Right lobe of liver (tissue), 6 donors: ENCODE measurements around the gene EDDM3A. TPM values are rescaled to one million over a fixed set of nuclear protein-coding genes. Genes with fewer than 3 reads are reported as not detected.
"Not testable (repeated sequence)": the region's sequence is repeated elsewhere in the genome, so short reads cannot be mapped to it uniquely, and the experiment has no call there.

Experiments used
- ATAC-seq, 4 donors: fragments of 200-7000 bp; cut with Tn5 transposase; one replicate each; pipeline ENCODE4 v1.9.1; 2020; ENCODE audit warnings: mild to moderate bottlenecking in 4 of 4, moderate library complexity in 4 of 4
- DNase-seq, 3 donors: peaks; one replicate each; pipeline ENCODE4 v3.0.0-alpha.2; 2020
- H3K27ac ChIP-seq, 3 donors: fragments of 200-600 bp; one replicate each; pipeline ENCODE4 v1.8.0; 2022
- H3K27me3 ChIP-seq, 2 donors: fragments of 200-600 bp; one replicate each; pipeline ENCODE4 v1.8.0; 2022
- H3K36me3 ChIP-seq, 4 donors: fragments of 200-600 bp; sonication (generic) in 1 of 4; one replicate each; pipeline versions ENCODE4 v1.5.1 to v1.8.0; 2017 to 2022; ENCODE audit warnings: control low read depth in 1 of 4
- H3K4me1 ChIP-seq, 4 donors: fragments of 200-600 bp; sonication (generic) in 1 of 4; one replicate each; pipeline versions ENCODE4 v1.5.1 to v1.8.0; 2017 to 2022; ENCODE audit warnings: control low read depth in 1 of 4
- H3K4me3 ChIP-seq, 3 donors: fragments of 200-600 bp; one replicate each; pipeline ENCODE4 v1.8.0; 2022
- H3K9me3 ChIP-seq, 4 donors: fragments of 200-600 bp; sonication (generic) in 1 of 4; one replicate each; pipeline versions ENCODE4 v1.5.1 to v1.8.0; 2017 to 2022; ENCODE audit warnings: control low read depth in 1 of 4
- POLR2A ChIP-seq: fragments of 450-650 bp; IDR thresholded peaks from one replicate; pipeline ENCODE4 v1.6.1; 2017; ENCODE audit warnings: antibody characterized with exemption, mild to moderate bottlenecking
- WGBS: methylation state at CpG from one replicate; pipeline ENCODE4 v1.1.6; 2018; ENCODE audit warnings: low coverage, low lambda C conversion rate; ENCODE audit not compliant: insufficient coverage; ENCODE audit errors: missing lambda C conversion rate; 5-methylcytosine and 5-hydroxymethylcytosine counted together
- intact Hi-C, 2 donors: fragments of 100-400 bp; cut with DNase I; formaldehyde crosslinking; loops; one replicate each; pipeline versions ENCODE4 v1.11.2 to v1.14.1; 2022
- total RNA-seq, 6 experiments: library from RNA; depleted of rRNA in 2 of 6; stranded (reverse); fragments of >200 nt in 2 of 6; fragmentation: NEBNext Ultra II Directional in 3 of 6; extraction: Animal tissue kit (Norgen Biotek cat#: 25700) in 3 of 6; gene quantifications; one replicate each; pipeline versions ENCODE4 v1.1.0 to v1.2.4, GENCODE V29; 2016 to 2023
- TF ChIP-seq, protein P1 (sequence below), 4 donors: fragments of 200-600 bp in 3 of 4; fragments of 450-650 bp in 1 of 4; IDR thresholded peaks; one replicate each; pipeline versions ENCODE4 v1.5.1 to v1.8.0; 2016 to 2022; ENCODE audit warnings: antibody characterized with exemption in 4 of 4, mild to moderate bottlenecking in 2 of 4
- donor health status: DM: no; HTN: yes; CAD: no.
- donor health status: DM: no; HTN: no; CAD: no.
- donor health status: DM: no; HTN: no; CAD: no.
- donor health status: DM: no; HTN: yes; CAD: no.
- donor health status: DM: no; HTN: yes; CAD: no.

EDDM3A gene
- total RNA-seq, 6 experiments from 2014 or later = not detected

GRCh38 chr14:20734430-20734806, 11.3 kb upstream of the EDDM3A start:
- Histone ChIP-seq H3K4me1 (no peaks in the 10 kb centered on the region), H3K27me3 (no peaks in the 10 kb centered on the region), H3K27ac (no peak overlapping the region), H3K9me3 (no peaks in the 10 kb centered on the region), H3K4me3 (no peak overlapping the region), H3K36me3 (no peaks in the 10 kb centered on the region)
- intact Hi-C loops = no loop called here
- 29% methylated on average over 4 of the region's 4 CpGs for WGBS
- TF ChIP-seq, protein P1, sequence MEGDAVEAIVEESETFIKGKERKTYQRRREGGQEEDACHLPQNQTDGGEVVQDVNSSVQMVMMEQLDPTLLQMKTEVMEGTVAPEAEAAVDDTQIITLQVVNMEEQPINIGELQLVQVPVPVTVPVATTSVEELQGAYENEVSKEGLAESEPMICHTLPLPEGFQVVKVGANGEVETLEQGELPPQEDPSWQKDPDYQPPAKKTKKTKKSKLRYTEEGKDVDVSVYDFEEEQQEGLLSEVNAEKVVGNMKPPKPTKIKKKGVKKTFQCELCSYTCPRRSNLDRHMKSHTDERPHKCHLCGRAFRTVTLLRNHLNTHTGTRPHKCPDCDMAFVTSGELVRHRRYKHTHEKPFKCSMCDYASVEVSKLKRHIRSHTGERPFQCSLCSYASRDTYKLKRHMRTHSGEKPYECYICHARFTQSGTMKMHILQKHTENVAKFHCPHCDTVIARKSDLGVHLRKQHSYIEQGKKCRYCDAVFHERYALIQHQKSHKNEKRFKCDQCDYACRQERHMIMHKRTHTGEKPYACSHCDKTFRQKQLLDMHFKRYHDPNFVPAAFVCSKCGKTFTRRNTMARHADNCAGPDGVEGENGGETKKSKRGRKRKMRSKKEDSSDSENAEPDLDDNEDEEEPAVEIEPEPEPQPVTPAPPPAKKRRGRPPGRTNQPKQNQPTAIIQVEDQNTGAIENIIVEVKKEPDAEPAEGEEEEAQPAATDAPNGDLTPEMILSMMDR (IDR thresholded peaks at IDR 0.05) = no peak
- no peak for TF ChIP-seq POLR2A
- DNase-seq = no peak
- ATAC-seq = no peak

- H3K36me3 ChIP-seq, H3K27ac ChIP-seq, ATAC-seq, H3K27me3 ChIP-seq, H3K4me1 ChIP-seq, intact Hi-C loops, H3K9me3 ChIP-seq, DNase-seq, H3K4me3 ChIP-seq: not testable (repeated sequence)
- 75% methylated on average over 7 of the region's 7 CpGs for WGBS
Measured at GRCh38 chr14:20738292-20738691, 7.4 kb upstream of the EDDM3A start.

- Histone ChIP-seq H3K4me1 (no peaks in the 10 kb centered on the region), H3K4me3 (no peak overlapping the region), H3K27ac (no peak overlapping the region), H3K36me3 (no peaks in the 10 kb centered on the region), H3K27me3 (no peaks in the 10 kb centered on the region), H3K9me3 (no peaks in the 10 kb centered on the region)
- DNase-seq (no peak), ATAC-seq (no peak)
- WGBS = 78% methylated on average over 4 of the region's 4 CpGs
- intact Hi-C loops = no loop called here
- TF ChIP-seq, protein P1 (IDR thresholded peaks at IDR 0.05) = no peak
- no peak for TF ChIP-seq POLR2A
Measured at GRCh38 chr14:20742132-20742531, 3.6 kb upstream of the EDDM3A start.

GRCh38 chr14:20743556-20743955, 2.1 kb upstream of the EDDM3A start:
- no peak for DNase-seq
- Histone ChIP-seq H3K4me1 (no peaks in the 10 kb centered on the region), H3K27ac (no peak overlapping the region), H3K27me3 (no peaks in the 10 kb centered on the region), H3K36me3 (no peaks in the 10 kb centered on the region), H3K4me3 (no peak overlapping the region), H3K9me3 (no peaks in the 10 kb centered on the region)
- WGBS = 54% methylated on average over 2 of the region's 2 CpGs
- ATAC-seq = no peak
- intact Hi-C loops = no loop called here
- no peak for TF ChIP-seq POLR2A
- TF ChIP-seq, protein P1 (IDR thresholded peaks at IDR 0.05) = no peak

- ATAC-seq (no peak), DNase-seq (no peak)
- intact Hi-C loops = no loop called here
- H3K9me3 ChIP-seq = no peaks in the 10 kb centered on the region
- no peak overlapping the region for H3K4me3 ChIP-seq
- H3K4me1 ChIP-seq = no peaks in the 10 kb centered on the region
- TF ChIP-seq, protein P1 (IDR thresholded peaks at IDR 0.05) = no peak
- TF ChIP-seq POLR2A = no peak
- no peaks in the 10 kb centered on the region for H3K36me3 ChIP-seq
- 64% methylated on average over 3 of the region's 3 CpGs for WGBS
- H3K27ac ChIP-seq = no peak overlapping the region
- H3K27me3 ChIP-seq = no peaks in the 10 kb centered on the region
Measured at GRCh38 chr14:20746566-20746965, 879 bp downstream of the EDDM3A start.
